ENCODE results near the gene PIEZO2. TPM values are rescaled to one million over a fixed set of nuclear protein-coding genes. Genes with fewer than 3 reads are reported as not detected.

PIEZO2 gene
- total and polyA plus RNA-seq, 2 of the 8 experiments (the other 6 are each of a cell fraction or from before 2014, with no cell fraction given): 4.7 to 16.5 TPM

- TF ChIP-seq CBX5 (IDR thresholded peaks at IDR 0.05; ENCODE audit: low read depth, low read length): no peak
- no peak for TF ChIP-seq CHD7 (IDR thresholded peaks at IDR 0.05; ENCODE audit: insufficient replicate concordance, low read length)
These were observed 399.0 kb downstream of the PIEZO2 start (continued) for GRCh38 chr18:10750191-10751035.
